K562 (cell line): ENCODE data around the gene USP22.

ENCODE experiments used
- FOXJ3 ChIP-seq: sonication (generic); formaldehyde crosslinking; IDR thresholded peaks from 2 replicates; pipeline ENCODE4 v1.4.0; 2020; ENCODE audit warnings: mild to moderate bottlenecking, missing genetic modification reagents
- GTF2F1 ChIP-seq: IDR thresholded peaks from 2 replicates; pipeline ENCODE4 v1.6.1; 2011; ENCODE audit warnings: low read depth, low read length, improper control_type of control experiment
- TCF7 ChIP-seq: sonication (generic); IDR thresholded peaks from 2 replicates; pipeline ENCODE4 v1.6.1; 2016; ENCODE audit warnings: antibody characterized with exemption, borderline replicate concordance

DNA sequence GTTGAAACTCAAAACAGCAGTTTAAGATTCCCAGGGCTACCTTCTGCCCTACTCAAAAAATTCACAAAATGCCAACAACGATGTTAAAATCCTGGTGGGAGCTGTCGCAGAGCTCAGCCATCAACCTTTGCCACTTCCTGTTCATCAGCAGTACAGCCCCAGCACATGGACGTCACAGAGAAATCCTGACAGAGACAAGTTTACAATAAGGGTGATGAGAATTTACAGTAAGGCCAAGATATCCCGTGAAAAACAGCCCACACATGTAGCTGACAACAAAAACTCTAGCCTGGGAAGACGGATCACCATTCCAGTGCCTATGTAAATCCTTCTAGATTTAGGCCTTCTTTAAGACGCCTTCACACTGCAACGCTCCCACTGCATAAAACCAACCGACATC lies 18.8 kb downstream of the USP22 start:
- TF ChIP-seq GTF2F1 (no peak), FOXJ3 (CRISPR knock-in tag) (no peak), TCF7 (no peak)
